ENCODE results near the gene HSF2BP.
A peak's percentile ranks its signal among the peaks of the same experiment; 100 is the strongest.
"Not testable (repeated sequence)": the region's sequence is repeated elsewhere in the genome, so short reads cannot be mapped to it uniquely, and the experiment has no call there.

HSF2BP gene

GRCh38 chr21:43687566-43688399 lies 28.5 kb upstream of the HSF2BP start:
- no peak for DNase-seq

GRCh38 chr21:43686811-43687565 lies 27.7 kb upstream of the HSF2BP start:
- no peak for DNase-seq

- DNase-seq, result no peak
Observed at GRCh38 chr21:43684424-43684823, 25.1 kb upstream of the HSF2BP start.

- DNase-seq, result no peak
Observed at GRCh38 chr21:43681650-43682049, 22.4 kb upstream of the HSF2BP start.

GRCh38 chr21:43680421-43680820 lies 21.1 kb upstream of the HSF2BP start:
- not testable (repeated sequence) for DNase-seq

GRCh38 chr21:43679951-43680350 lies 20.7 kb upstream of the HSF2BP start:
- DNase-seq, result no peak

- no peak for DNase-seq
Observed at GRCh38 chr21:43676391-43676790, 17.1 kb upstream of the HSF2BP start.

GRCh38 chr21:43675871-43676270 lies 16.6 kb upstream of the HSF2BP start:
- DNase-seq, result no peak

- DNase-seq, result no peak
Observed at GRCh38 chr21:43669828-43670605, 10.7 kb upstream of the HSF2BP start.

- DNase-seq, result peak; percentile 44
Observed at GRCh38 chr21:43667191-43667904, 8.1 kb upstream of the HSF2BP start.

- DNase-seq, result no peak
Observed at GRCh38 chr21:43665879-43666278, 6.6 kb upstream of the HSF2BP start.

GRCh38 chr21:43664358-43664757 lies 5.1 kb upstream of the HSF2BP start:
- DNase-seq, result no peak

GRCh38 chr21:43663033-43663432 lies 3.7 kb upstream of the HSF2BP start:
- DNase-seq, result no peak

GRCh38 chr21:43662286-43662685 lies 3.0 kb upstream of the HSF2BP start:
- no peak for DNase-seq

GRCh38 chr21:43658769-43659135 lies 536 bp downstream of the HSF2BP start:
- DNase-seq, result no peak

GRCh38 chr21:43658088-43658741 lies 1.1 kb downstream of the HSF2BP start:
- no peak for DNase-seq

- no peak for DNase-seq
Observed at GRCh38 chr21:43657355-43658087, 1.8 kb downstream of the HSF2BP start.

- no peak for DNase-seq
Observed at GRCh38 chr21:43654806-43655489, 4.3 kb downstream of the HSF2BP start.

GRCh38 chr21:43653626-43654025 lies 5.7 kb downstream of the HSF2BP start:
- DNase-seq, result no peak

GRCh38 chr21:43652616-43653015 lies 6.7 kb downstream of the HSF2BP start:
- DNase-seq, result no peak

GRCh38 chr21:43651926-43652325 lies 7.4 kb downstream of the HSF2BP start:
- DNase-seq, result not testable (repeated sequence)

Data from T1000 (cell line).